GM18858 (cell line): ENCODE results near the gene CALML5.
"Not testable (repeated sequence)": the region's sequence is repeated elsewhere in the genome, so short reads cannot be mapped to it uniquely, and the experiment has no call there.

ENCODE experiments used
- ATAC-seq: cut with Tn5 transposase; IDR thresholded peaks from one replicate; pipeline ENCODE4 v1.9.1; 2021; ENCODE audit not compliant: unreplicated experiment

CALML5 gene

DNA sequence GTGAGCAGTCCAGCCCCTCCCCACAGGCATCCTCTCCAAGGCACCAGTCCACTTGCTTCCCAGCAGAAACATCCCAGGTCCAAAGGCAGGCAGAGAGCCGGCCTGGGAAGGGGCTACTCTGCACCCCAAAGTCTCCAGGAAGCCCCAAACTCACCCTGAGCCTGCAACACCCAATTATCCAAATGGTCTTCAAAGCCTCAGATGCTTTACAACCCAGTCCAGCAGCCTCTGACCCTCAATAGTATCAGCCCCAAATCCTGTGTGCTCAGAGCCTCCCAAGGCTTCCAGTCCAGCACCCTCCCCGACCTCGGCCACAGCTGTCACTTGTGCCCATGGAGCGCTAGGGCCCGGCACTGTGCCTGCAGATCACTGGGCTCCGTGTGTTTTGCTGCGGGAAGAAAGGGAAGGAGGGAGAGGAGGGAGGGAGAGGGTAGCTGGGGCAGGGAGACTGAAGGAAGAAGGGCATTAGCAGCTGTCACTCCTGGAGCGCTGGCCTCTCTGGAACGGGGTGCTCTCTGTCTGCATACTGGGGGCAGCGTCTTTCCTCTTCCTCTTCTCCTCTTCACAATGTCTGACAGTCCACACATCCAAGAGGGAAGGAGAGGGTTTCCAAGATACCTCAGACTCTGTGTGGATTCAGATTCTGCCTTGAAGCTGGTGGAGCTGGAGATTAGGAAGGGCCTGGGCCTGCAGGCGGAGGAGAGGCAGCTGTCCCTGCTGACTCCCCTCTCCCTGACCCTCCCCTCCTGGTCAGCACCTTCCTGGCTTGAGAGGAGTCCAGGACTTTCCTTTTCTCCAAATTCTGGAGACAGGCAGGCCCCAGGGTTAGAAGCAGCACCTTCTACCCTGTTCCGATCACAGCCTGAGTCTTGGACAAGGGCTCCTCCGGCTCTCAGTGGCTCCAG, 13.2 kb downstream of the CALML5 start:
- ATAC-seq: no peak

DNA sequence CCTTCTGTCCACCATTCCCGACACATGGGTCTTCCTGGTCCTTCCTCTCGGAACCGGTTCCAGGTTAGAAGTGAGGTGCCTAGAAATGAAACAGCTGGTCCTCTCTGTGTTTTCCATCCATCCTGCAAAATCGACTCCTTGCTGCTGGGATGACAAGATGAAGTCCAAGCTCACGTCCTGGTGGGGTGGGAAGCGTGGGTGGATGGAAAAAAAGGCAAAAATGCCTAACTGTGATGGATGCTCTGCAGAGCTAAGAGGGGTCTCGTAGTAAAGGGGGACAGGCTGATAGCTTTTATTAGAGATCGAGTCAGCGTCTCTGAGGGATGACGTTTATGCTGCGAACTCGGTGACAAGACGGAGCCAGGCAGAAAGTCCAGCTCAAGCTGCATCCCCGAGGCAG, 14.1 kb downstream of the CALML5 start:
- no peak for ATAC-seq

DNA sequence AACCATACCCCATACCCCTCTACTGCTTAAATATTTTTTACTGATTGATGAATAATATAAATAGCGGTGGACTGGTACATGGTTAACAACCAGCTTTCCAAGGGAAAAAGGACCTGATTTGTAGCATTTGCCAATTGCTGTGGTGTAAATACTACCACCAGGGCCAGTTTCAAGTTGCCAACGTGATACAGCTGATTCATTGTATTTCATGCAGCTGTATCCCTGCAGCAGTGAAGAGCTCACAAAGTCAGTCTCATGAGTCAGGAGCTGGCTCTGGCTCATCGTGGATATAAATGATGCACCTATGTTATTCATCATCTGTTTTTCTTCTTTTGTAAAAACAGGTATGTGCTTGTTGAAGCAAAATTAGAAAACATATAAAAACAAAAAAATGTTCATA, 15.2 kb downstream of the CALML5 start:
- ATAC-seq: no peak

DNA sequence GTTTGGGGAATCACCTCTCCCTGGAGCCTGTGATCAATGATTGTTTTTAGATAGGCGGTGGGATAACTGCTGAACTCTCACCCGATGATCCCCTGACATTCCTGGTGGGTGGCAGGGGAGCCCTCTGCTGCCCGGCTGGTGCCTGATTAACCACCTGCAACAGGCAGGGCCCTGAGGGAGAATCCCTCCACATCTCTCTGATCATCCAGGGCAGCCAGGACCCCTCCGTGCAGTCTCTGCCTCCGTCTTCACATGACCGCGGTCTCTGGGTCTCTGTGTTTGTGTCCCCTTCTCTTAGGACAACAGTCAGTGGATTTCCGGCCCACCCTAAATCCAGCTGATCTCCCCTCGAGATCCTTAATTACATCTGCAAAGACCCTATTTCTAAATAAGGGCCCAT, 17.4 kb downstream of the CALML5 start:
- ATAC-seq: no peak

DNA sequence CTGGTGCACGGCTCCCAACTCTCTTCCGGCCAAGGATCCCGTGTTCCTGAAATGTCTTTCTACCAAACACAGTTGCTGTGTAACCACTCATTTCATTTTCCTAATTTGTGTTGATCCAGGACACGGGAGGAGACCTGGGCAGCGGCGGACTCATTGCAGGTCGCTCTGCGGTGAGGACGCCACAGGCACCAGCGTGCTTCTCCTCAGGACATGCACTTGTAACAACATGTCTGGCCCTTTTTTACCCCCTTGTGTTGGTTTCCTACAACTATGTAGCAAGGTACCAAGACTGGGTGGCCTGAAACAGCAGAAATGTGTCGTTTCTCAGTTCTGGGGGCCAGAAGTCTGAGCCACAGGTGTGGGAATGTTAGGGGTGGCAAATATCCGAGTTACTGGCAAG, 18.2 kb downstream of the CALML5 start:
- ATAC-seq: no peak

DNA sequence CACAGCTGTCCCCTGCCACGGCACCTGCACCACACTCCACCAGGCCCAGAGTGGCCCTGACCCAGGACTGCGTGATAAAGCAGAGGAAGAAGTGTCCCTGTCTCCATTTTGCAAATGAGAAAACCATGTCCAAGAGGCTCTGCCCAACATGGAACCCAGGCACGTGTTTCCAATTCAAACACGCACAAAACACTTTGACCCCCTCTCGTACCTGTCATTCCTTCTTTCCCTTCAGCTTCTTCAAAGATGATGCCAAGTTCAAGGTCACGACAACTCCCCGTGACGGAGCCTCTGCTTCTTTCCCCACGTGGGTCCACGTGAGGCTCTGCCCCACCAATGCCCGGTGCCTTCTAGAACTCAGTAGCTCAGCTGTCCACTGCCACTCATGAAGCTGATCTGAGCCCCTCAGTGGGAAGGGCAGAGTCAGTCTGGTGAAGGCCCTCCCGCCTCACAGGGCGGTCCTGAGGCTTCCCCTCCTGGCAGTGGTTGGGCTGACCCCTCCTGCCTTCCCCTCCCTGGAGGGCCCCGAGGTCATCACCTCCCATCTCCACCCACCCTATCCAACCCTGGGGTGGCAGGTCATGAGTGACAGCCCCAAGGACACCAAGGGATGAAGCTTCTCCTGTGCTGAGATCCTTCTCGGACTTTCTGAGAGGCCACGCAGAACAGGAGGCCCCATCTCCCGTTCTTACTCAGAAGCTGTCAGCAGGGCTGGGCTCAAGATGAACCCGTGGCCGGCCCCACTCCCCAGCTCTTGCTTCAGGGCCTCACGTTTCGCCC, 19.0 kb downstream of the CALML5 start:
- ATAC-seq: no peak

DNA sequence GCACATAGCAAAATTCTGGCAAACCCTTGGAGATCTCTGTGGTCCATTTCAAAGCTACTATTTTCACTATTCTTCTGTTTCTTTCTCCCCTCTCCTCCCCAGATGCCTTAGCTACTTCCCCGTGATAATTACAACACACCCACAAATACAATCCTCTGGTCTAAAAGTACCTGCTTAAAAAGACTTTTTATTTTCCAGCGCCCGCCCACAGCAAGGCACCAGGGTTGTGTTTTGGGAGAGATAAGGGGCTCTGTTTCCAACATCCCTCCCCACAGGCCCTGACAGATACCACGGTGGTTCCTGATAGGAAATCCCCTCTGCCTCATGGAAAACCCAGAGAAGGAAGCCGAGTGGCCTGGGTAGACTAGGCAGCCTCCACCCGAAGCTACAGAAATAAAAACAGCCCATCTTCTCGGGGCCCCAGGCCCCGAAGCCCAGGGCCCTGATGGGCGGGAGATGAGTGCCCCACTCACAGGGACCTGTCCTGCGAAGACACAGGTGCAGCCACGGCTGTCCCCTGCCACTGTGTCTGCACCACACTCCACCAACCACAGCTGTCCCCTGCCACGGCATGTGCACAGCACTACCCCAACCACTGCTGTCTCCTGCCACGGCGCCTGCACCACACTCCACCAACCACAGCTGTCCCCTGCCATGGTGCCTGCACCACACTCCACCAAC, 19.7 kb downstream of the CALML5 start:
- no peak for ATAC-seq

DNA sequence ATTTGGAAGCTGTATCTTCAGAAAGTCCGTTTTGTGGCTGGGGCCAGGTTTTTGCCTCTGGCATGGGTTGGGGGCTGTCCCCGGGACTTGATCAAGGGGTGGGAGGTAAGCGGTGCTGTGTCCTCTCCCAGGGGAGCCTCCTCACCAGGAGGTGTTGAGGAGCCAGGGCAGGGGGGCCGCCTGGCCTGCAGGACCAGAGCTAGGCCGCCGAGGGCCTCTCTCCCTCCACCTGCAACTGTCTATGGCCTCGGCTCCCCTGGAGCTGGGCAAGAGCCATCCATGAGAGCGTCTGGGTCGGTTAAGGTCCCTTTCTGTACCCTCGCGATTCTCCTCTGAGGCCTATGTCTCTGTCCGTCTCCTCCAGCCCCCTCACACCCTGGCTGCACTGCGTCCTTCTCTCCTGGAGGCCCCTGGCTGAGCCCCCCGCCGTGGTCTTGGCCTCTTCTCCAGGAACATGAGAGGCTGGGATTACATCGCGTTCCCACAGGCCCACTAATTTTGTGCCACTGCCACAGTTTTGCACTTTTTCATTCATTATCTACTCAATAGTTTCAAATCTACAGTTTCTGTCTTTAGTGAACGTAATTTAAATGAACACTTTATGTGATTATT, 20.6 kb downstream of the CALML5 start:
- ATAC-seq: no peak

DNA sequence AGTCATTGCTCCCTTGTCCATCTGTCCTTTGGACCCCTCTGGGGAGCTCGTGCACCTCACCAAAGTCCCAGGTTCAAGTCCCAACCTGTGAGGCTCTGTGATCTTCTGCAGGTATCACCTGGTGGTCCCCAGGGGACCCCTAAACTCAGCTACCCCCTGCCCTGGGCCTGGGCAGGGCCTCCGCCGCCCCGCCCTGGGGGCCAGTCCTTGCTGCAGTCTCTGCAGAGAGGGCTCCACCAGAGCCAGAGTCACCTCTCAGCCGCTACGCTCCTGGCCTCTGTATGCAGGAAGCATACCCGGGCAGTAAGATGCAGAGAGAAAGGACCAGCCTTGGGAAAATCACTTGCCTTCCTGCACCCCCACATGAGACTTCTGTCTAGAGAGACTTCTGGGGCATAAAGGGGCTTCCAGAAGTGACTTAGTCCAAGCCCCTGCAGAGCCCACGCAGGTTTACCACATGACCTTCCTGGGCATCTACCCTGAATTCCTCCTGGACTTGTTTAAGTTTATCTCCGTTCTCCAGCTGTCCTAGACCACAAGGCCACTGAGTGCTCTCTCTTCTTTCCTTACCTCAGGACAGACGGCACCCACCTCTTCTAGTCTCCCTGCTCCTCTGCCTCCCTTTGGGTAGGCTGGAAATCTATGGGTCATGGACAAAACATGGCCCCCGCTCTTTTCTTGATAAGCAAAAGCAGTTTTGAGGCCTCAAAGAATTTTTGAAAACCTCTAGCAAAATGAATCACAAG, 21.2 kb downstream of the CALML5 start:
- no peak for ATAC-seq

DNA sequence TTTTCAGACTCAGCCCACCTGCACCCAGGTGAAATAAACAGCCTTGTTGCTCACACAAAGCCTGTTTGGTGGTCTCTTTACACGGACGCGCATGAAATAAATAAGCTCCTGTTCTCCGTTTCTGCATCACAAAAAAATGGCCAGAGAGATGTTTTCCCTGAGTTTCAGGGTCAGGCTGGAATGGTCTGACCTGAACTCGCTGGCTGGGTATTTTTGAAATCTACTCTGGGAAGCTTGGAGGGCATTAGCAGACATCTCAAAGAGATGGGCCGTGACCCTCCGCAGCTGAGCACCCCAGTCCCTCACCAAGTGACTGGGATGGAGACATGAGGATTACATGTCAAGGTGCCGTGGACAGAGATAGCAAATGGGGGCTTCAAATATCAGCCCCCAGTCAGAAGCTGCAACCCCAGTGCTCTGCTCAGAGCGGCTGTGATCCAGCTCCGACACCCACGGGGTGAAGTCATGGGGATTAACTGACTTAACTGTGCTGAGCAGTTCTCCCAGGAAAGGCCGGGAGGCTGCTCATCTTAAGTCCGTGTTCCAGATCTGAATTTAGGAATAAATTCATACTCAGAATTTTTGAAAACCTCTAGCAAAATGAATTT, 22.3 kb downstream of the CALML5 start:
- ATAC-seq: no peak

DNA sequence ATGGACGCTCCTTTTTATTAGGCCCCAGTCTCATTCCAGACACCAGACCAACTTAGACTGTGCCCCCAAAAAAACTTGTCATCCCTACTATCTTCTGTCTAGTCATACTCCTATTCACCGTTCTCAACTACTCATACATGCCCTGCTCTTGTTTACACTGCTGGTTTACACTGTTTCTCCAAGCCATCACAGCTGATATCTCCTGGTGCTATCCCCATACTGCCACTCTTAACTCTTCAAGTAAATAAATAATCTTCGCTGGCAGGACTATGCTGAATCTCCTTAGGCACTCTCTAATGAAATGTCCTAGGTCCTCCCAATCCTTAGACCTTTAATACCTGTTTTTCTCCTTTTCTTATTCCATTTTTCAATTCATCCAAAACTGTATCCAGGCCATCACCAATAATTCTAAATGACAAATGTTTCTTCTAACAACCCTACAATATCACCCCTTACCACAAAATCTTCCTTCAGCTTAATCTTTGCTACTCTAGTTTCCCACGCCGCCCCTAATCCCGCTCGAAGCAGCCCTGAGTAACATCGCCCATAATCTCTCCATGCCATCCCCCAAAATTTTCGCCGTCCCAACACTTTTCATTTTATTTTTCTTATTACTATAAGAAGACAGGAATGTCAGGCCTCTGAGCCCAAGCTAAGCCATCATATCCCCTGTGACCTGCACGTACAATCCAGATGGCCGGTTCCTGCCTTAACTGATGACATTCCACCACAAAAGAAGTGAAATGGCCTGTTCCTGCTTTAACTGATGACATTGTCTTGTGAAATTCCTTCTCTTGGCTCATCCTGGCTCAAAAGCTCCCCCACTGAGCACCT, 23.2 kb downstream of the CALML5 start:
- not testable (repeated sequence) for ATAC-seq

DNA sequence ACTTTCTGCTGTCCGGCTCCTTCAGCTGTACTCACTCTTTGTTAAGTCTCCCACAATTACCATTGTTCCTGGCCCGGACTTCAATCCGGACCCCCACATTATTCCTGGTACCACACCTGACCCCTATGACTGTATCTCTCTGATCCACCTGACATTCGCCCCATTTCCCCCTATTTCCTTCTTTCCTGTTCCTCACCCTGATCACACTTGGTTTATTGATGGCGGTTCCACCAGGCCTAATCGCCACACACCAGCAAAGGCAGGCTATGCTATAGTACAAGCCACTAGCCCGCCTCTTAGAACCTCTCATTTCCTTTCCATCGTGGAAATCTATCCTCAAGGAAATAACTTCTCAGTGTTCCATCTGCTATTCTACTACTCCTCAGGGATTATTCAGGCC, 24.3 kb downstream of the CALML5 start:
- ATAC-seq: not testable (repeated sequence)

DNA sequence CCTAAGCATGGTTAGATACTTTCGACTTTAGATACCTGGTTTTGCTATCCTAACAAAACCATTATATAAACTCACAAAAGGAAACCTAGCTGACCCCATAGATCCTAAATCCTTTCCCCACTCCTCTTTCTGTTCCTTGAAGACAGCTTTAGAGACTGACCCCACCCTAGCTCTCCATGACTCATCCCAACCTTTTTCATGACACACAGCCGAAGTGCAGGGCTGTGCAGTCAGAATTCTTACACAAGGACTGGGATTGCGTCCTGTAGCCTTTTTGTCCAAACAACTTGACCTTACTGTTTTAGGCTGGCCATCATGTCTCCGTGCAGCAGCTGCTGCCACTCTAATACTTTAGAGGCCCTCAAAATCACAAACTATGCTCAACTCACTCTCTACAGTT, 24.7 kb downstream of the CALML5 start:
- ATAC-seq: not testable (repeated sequence)

DNA sequence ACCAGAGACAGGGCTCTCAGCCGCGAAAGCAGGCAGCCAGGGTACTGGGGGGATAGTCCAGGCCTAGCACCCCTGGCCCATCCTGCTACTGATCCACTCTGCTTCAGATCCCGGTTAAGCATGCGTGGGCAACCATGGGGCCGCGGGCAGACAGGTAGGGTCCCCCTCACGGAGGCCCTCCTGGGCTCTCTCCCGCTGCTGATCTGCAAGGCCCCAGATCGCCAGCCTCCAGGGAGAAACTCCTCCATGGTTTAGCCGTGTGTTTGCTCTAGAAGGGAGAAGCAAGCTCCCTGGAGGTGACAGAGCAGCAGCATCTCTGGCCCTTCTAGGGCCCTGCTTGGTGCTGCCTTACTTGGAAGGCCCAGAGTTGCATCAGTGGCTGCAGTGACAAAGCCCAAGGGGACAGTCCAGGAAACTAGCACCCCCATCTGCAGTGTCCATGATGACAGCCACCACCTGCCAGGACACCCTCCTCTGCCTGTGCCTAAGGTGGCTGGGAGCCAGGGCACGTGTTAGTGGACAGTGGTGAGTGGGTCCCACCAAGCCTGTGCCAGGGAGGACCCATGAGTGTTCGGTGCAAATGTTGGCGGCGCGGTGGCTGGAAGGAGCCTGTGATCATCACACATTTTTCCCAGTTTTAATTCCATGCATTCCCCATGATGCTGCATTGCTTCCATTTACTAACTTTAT, 29.2 kb downstream of the CALML5 start:
- ATAC-seq: no peak

DNA sequence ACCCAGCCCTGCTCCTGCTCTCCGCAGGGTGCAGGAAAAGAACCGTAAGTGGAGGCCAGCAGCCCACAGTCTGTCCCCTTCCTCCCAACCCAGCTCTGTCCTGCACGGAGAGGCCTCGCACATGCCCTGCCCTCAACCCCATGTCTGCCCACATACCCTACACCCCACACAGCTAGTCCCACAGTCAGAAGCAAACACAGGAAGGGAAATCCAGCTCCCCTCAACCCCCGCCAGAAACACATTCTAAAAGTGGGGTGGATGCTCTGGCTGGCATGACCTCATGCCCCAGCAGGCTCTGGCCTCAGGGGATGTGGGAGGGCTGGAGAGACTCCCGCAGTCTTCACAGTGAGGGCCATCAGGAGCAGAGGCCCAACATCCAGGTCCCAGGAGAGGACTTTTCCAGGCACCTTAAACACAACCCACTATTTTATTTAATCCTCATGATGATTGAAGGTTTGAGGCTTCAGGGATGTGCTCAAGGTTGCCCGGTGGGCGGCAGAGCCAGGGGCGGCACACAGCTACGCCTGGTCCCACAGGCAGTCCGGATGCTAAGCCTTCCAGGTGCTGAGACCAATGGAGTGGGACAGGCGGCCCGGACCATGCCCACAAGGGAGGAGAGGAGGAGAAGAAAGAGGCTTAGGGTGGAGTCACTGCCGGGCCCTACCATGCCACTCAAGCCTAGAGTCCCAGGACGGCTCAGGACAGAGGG, 29.9 kb downstream of the CALML5 start:
- no peak for ATAC-seq

DNA sequence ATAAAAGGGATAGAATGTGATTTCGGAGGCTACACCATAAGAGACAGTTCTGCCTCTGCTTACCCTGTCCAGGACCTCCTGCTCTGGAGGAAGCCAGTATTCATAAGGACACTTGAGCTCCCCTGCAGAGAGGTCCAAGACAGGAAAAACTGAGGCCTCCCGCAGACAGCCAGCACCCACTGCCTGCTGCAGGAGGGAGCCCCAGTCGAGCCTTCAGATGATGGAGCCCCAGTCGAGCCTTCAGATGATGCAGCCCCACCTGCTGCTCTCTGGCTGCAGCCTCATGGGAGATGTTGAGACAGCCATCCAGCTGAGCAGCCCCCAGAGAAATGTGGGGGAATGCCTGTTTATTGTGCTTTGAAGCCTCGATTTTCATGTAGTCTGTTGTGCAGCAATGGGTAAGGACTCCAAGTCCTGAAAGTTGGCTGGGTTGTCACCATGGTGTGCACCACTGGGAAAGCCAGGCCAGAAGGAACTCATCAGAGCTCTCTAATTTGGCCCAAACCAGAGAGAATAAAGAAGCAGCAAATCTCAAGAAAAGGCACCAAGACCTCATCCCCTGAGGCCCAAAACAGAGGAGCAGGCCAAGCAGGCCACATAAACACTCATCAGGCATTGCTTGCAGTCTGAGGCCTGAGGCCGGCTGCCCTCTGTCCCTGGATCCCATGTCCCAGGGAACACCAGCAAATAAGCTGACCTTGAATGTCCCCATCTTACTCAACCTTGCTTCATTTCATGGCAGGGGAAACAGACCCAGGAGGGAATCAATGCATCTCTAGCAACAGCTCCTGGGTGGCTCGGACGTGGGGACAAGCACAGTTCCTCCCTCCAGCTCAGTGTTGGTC, 30.9 kb downstream of the CALML5 start:
- no peak for ATAC-seq

DNA sequence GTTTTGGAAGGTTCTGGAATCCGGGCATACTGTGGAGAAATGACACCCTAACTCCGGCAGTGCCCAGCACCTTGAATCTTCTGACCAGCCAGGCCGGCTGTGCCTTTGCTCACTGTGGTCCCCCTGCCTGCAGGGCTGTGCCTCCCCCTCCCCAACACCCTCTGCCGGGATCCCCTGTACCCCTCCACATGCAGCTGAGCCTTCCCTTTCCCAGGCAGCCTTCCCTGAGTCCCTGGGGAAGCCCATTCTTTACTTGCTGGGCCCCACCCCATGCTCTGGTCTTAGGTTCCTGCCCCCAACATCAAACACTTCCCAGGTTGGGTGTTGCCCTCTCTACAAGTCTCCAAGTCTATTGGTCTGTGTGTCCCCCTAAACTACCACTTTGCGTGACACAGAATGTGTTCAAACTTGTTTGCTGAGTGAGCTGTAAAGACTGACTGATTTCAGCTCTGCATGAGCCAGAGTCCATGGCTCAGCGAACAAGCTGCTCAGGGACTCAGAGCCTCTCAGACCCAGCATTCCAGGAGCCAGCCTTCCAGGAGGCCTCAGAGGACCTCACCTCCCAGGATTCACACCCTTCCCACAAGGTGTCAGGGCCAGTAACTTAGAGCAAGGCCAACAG, 31.6 kb downstream of the CALML5 start:
- no peak for ATAC-seq
